ENCODE data around the gene IL17C. TPM values are rescaled to one million over a fixed set of nuclear protein-coding genes. Genes with fewer than 3 reads are reported as not detected.
"Not testable (repeated sequence)": the region's sequence is repeated elsewhere in the genome, so short reads cannot be mapped to it uniquely, and the experiment has no call there.

The IL17C gene
- total and polyA plus RNA-seq, 2 of the 8 experiments (the other 6 are each of a cell fraction or from before 2014, with no cell fraction given): 1.1 to 1.9 TPM

DNA sequence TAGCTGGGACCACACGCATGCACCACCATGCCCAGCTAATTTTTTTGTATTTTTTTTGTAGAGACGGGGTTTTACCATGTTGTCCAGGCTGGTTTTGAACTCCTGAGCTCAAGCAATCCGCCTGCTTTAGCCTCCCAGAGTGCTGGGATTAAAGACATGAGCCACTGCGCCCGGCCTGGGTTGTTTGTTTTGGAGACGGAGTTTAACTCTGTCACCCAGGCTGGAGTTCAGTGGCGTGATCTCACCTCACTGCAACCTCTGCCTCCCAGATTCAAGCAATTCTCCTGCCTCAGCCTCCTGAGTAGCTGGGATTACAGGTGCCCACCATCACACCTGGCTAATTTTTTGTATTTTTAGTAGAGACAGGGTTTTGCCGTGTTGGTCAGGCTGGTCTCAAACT lies 28.9 kb upstream of the IL17C start:
- POLR2A ChIA-PET (ENCODE audit: partially characterized antibody): interaction anchor here (1.2 to 1.9 kb wide), 4 partner anchors 9 to 31 kb away, joined by 3 to 6 read pairs (median 4); no protein-coding TSS in a partner anchor
- H3K27me3 ChIP-seq (replicated peaks in 1 of 4; ENCODE audit: control insufficient read depth in 3 of 4, extremely low read depth in 1 of 4, insufficient read depth in 3 of 4, low read length in 3 of 4); H2BK20ac ChIP-seq (ENCODE audit: low read length); H3K27ac ChIP-seq (ENCODE audit: low read depth, low read length); H3K4me3 ChIP-seq (ENCODE audit: extremely low read depth in 1 of 4, insufficient read depth in 2 of 4, low read depth in 3 of 4, low read length in 4 of 4); H3K4me1 ChIP-seq (replicated peaks in 1 of 4; ENCODE audit: control insufficient read depth in 3 of 4, insufficient read depth in 4 of 4, low read length in 3 of 4); H3K4ac ChIP-seq (replicated peaks; ENCODE audit: insufficient read length, low read depth, low read length); H3K18ac ChIP-seq (ENCODE audit: extremely low read depth, low read length); H4K91ac ChIP-seq (replicated peaks; ENCODE audit: insufficient read length, low read length); H3K79me2 ChIP-seq (ENCODE audit: control insufficient read depth in 1 of 2, insufficient read depth in 2 of 2, low read length in 2 of 2); H3K79me1 ChIP-seq (ENCODE audit: low read depth, low read length); H2BK15ac ChIP-seq (ENCODE audit: low read length); H3K4me2 ChIP-seq (ENCODE audit: insufficient read depth in 1 of 2, low read depth in 2 of 2, low read length in 2 of 2); H3K23me2 ChIP-seq (ENCODE audit: low read depth, low read length); H3K56ac ChIP-seq (replicated peaks; ENCODE audit: insufficient read length, low read depth, low read length); H4K8ac ChIP-seq (ENCODE audit: extremely low read depth, insufficient read depth, low read length); H3K9ac ChIP-seq (replicated peaks in 1 of 4; ENCODE audit: extremely low read depth in 1 of 4, low read depth in 3 of 4, low read length in 3 of 4); H2BK12ac ChIP-seq (ENCODE audit: low read depth, low read length); FAIRE-seq; DNase-seq (ENCODE audit: low read depth in 1 of 2, low spot score in 2 of 2); H2BK5ac ChIP-seq (ENCODE audit: low read depth, low read length); H3K23ac ChIP-seq (ENCODE audit: insufficient read length); H2BK120ac ChIP-seq (replicated peaks; ENCODE audit: low read depth, low read length); H2AK5ac ChIP-seq (ENCODE audit: low read depth, low read length); H3K14ac ChIP-seq (ENCODE audit: insufficient read length); H4K5ac ChIP-seq (ENCODE audit: insufficient read length, low read depth, low read length); H2AFZ ChIP-seq (ENCODE audit: low read length); H3K9me3 ChIP-seq (ENCODE audit: insufficient read depth in 2 of 2, low read depth in 1 of 2, low read length in 1 of 2): not testable (repeated sequence)
- CTCF ChIA-PET (ENCODE audit: partially characterized antibody): interaction anchor here (0.6 to 6.1 kb wide), 24 partner anchors 8 to 1285 kb away, joined by 3 to 89 read pairs (median 4); partner anchors contain the start of genes IL17C and ZC3H18
- 93% methylated on average over 8 of the region's 8 CpGs; no CpG with 5 or more reads in 1 of the 2 experiments for WGBS, 2 experiments (ENCODE audit: extremely low coverage in 1 of 2, insufficient coverage in 1 of 2, insufficient read length in 1 of 2, insufficient replicate concordance in 2 of 2, low coverage in 1 of 2, low lambda C conversion rate in 2 of 2, missing lambda C conversion rate in 1 of 2)
- Histone ChIP-seq H3K36me3 (ENCODE audit: control insufficient read depth in 2 of 4, insufficient read depth in 4 of 4, low read length in 3 of 4) (peaks cover 2 to 26% (median 7%) of the 10 kb centered on the region in 4 experiments; a peak in 4 of 8 replicates), H4K20me1 (replicated peaks in 1 of 2; ENCODE audit: control insufficient read depth in 1 of 2, insufficient read depth in 2 of 2, low read length in 2 of 2) (peaks cover 6 to 25% of the 10 kb centered on the region in 2 experiments)

Measured in H1 (cell line).